Astrocyte (in vitro differentiated cells and primary cell): ENCODE data around the gene CXCL11. TPM values are rescaled to one million over a fixed set of nuclear protein-coding genes. Genes with fewer than 3 reads are reported as not detected.

Experiments used
- DNase-seq: peaks from one replicate; pipeline ENCODE4 v3.0.0-alpha.2; 2010; ENCODE audit warnings: low read depth
- FAIRE-seq: peaks from 2 replicates; lab custom pipeline; 2011; peaks lifted over from hg19 to GRCh38; lab: Jason Lieb, UNC
- H2AFZ ChIP-seq: 2 replicates; pipeline ENCODE4 v1.6.0; 2012; ENCODE audit warnings: low read depth, low read length, inconsistent platforms
- H3K27ac ChIP-seq: 2 replicates; pipeline ENCODE4 v1.5.1; 2011; ENCODE audit warnings: low read depth, low read length, inconsistent platforms
- H3K27me3 ChIP-seq: 2 replicates; pipeline ENCODE4 v1.6.0; 2011; ENCODE audit warnings: low read length, inconsistent platforms; ENCODE audit not compliant: insufficient read depth
- H3K36me3 ChIP-seq: 2 replicates; pipeline ENCODE4 v1.5.1; 2011; ENCODE audit warnings: low read length, inconsistent platforms; ENCODE audit not compliant: insufficient read depth
- H3K4me1 ChIP-seq: 2 replicates; pipeline ENCODE4 v1.5.1; 2011; ENCODE audit warnings: low read length, inconsistent platforms; ENCODE audit not compliant: insufficient read depth
- H3K4me2 ChIP-seq: 2 replicates; pipeline ENCODE4 v1.6.0; 2012; ENCODE audit warnings: low read length, inconsistent platforms
- H3K4me3 ChIP-seq: 2 replicates; pipeline ENCODE4 v1.5.1; 2011; ENCODE audit warnings: low read depth, mild to moderate bottlenecking, low read length, inconsistent platforms; ENCODE audit not compliant: insufficient read depth
- H3K79me2 ChIP-seq: 2 replicates; pipeline ENCODE4 v1.6.0; 2012; ENCODE audit warnings: mild to moderate bottlenecking, low read length, inconsistent platforms; ENCODE audit not compliant: insufficient read depth
- H3K9ac ChIP-seq: 2 replicates; pipeline ENCODE4 v1.6.0; 2012; ENCODE audit warnings: mild to moderate bottlenecking, low read length, inconsistent platforms
- H3K9me3 ChIP-seq: 2 replicates; pipeline ENCODE4 v1.5.1; 2012; ENCODE audit warnings: low read depth, mild to moderate bottlenecking, low read length, inconsistent platforms; ENCODE audit not compliant: insufficient read depth
- H4K20me1 ChIP-seq: 2 replicates; pipeline ENCODE4 v1.6.0; 2012; ENCODE audit warnings: low read length, inconsistent platforms; ENCODE audit not compliant: insufficient read depth
- H3K27ac Mint-ChIP-seq: one replicate; pipeline ENCODE4 v1.8.0; 2021; ENCODE audit warnings: mild to moderate bottlenecking, mixed read lengths; ENCODE audit not compliant: unreplicated experiment
- H3K27me3 Mint-ChIP-seq: one replicate; pipeline ENCODE4 v1.8.0; 2021; ENCODE audit warnings: low read depth, mixed read lengths; ENCODE audit not compliant: unreplicated experiment
- H3K36me3 Mint-ChIP-seq: one replicate; pipeline ENCODE4 v1.8.0; 2021; ENCODE audit warnings: low read depth, mixed read lengths; ENCODE audit not compliant: unreplicated experiment
- H3K4me1 Mint-ChIP-seq: one replicate; pipeline ENCODE4 v1.8.0; 2021; ENCODE audit warnings: low read depth, mixed read lengths; ENCODE audit not compliant: unreplicated experiment
- H3K4me3 Mint-ChIP-seq: one replicate; pipeline ENCODE4 v1.8.0; 2021; ENCODE audit warnings: mild to moderate bottlenecking, moderate library complexity, mixed read lengths; ENCODE audit not compliant: unreplicated experiment
- H3K9me3 Mint-ChIP-seq: one replicate; pipeline ENCODE4 v1.8.0; 2021; ENCODE audit warnings: mild to moderate bottlenecking, mixed read lengths; ENCODE audit not compliant: unreplicated experiment
- CTCF ChIP-seq: IDR thresholded peaks from 2 replicates; pipeline ENCODE4 v1.5.1; 2011; ENCODE audit warnings: low read depth, mild to moderate bottlenecking, inconsistent platforms, low read length, moderate library complexity; ENCODE audit not compliant: insufficient read depth
- EZH2 ChIP-seq: IDR thresholded peaks from 2 replicates; pipeline ENCODE4 v1.6.1; 2012; ENCODE audit warnings: mild to moderate bottlenecking, low read length, inconsistent platforms; ENCODE audit not compliant: insufficient read depth
- total RNA-seq: library from RNA; stranded (reverse); gene quantifications from 2 replicates; pipeline ENCODE4 v1.2.1, GENCODE V29; 2021

Gene CXCL11
- total RNA-seq, 1 donor from 2014 or later: 5.8 TPM

DNA sequence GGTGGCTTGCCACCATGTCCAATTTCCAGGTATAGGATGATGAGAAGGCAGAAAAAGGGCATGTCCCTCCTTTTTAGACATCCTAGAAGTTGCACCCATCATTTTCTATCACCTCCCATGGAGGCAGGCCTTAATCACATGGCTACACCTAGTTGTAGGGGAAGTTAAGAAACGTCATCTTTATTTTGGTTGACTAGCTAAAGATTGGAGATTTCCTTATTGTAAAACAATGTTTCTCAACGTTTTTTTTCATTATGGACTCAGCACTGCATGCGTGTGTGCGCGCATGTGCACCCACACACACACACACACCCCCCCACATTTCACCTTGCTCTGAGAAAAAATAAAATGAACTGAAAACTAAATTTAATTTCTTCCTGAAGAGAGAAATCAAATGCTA is 26.6 kb downstream of the CXCL11 start:
- no peak overlapping the region for H3K4me3 Mint-ChIP-seq
- no peaks in the 10 kb centered on the region for H3K9me3 ChIP-seq
- no peak for TF ChIP-seq CTCF
- TF ChIP-seq EZH2: no peak
- no peak for DNase-seq
- no peak overlapping the region for H3K4me2 ChIP-seq
- no peaks in the 10 kb centered on the region for H4K20me1 ChIP-seq
- no peak overlapping the region for H3K4me3 ChIP-seq
- no peaks in the 10 kb centered on the region for H3K79me2 ChIP-seq
- H3K27ac Mint-ChIP-seq: no peak overlapping the region
- H3K27me3 ChIP-seq: peaks cover 3% of the 10 kb centered on the region
- peaks cover 16% of the 10 kb centered on the region for H3K4me1 Mint-ChIP-seq
- no peak overlapping the region for H3K9ac ChIP-seq
- H3K36me3 Mint-ChIP-seq: no peaks in the 10 kb centered on the region
- H3K36me3 ChIP-seq: no peaks in the 10 kb centered on the region
- no peaks in the 10 kb centered on the region for H3K27me3 Mint-ChIP-seq
- H3K9me3 Mint-ChIP-seq: peaks cover 2% of the 10 kb centered on the region
- no peak overlapping the region for H3K27ac ChIP-seq
- no peak for FAIRE-seq
- no peak overlapping the region for H2AFZ ChIP-seq
- peaks cover 12% of the 10 kb centered on the region for H3K4me1 ChIP-seq

- TF ChIP-seq CTCF: no peak
- TF ChIP-seq EZH2: no peak
These were observed 28.6 kb downstream of the CXCL11 start, which contains the start of gene CXCL9 for GRCh38 chr4:76007089-76007862. Gene CXCL9, minus strand, starts transcription at chr4:76007509. Its CDS starts 60 bp downstream, at chr4:76007449.

GRCh38 chr4:76003620-76004019 is 32.2 kb downstream of the CXCL11 start:
- Mint-ChIP-seq H3K9me3 (peaks cover under 1% of the 10 kb centered on the region), H3K27ac (no peak overlapping the region), H3K4me1 (peaks cover 2% of the 10 kb centered on the region), H3K27me3 (peaks cover 10% of the 10 kb centered on the region), H3K36me3 (no peaks in the 10 kb centered on the region), H3K4me3 (no peak overlapping the region)
- no peaks in the 10 kb centered on the region for H3K79me2 ChIP-seq
- no peak overlapping the region for H3K4me2 ChIP-seq
- H3K4me1 ChIP-seq: no peaks in the 10 kb centered on the region
- no peaks in the 10 kb centered on the region for H4K20me1 ChIP-seq
- no peak for DNase-seq
- no peak overlapping the region for H2AFZ ChIP-seq
- H3K9ac ChIP-seq: no peak overlapping the region
- no peak overlapping the region for H3K27ac ChIP-seq
- H3K27me3 ChIP-seq: peaks cover 8% of the 10 kb centered on the region
- no peak for FAIRE-seq
- no peak overlapping the region for H3K4me3 ChIP-seq
- H3K36me3 ChIP-seq: no peaks in the 10 kb centered on the region
- no peaks in the 10 kb centered on the region for H3K9me3 ChIP-seq
- TF ChIP-seq EZH2 (no peak), CTCF (no peak)

More at GRCh38 chr4:76007089-76007862, 28.6 kb downstream of the CXCL11 start, which contains the start of gene CXCL9:
- Mint-ChIP-seq H3K27me3 (peaks cover 3% of the 10 kb centered on the region), H3K27ac (no peak within 1 kb of the TSS), H3K9me3 (peaks cover 2% of the 10 kb centered on the region), H3K4me3 (no peak within 1 kb of the TSS), H3K36me3 (no peaks in the 10 kb centered on the region), H3K4me1 (peaks cover 13% of the 10 kb centered on the region)
- H3K9me3 ChIP-seq: no peaks in the 10 kb centered on the region
- no peak within 1 kb of the TSS for H3K4me2 ChIP-seq
- H3K4me3 ChIP-seq: no peak within 1 kb of the TSS
- H2AFZ ChIP-seq: no peak within 1 kb of the TSS
- H3K27ac ChIP-seq: no peak within 1 kb of the TSS
- DNase-seq (no peak), FAIRE-seq (no peak)
- H3K36me3 ChIP-seq: no peaks in the 10 kb centered on the region
- peaks cover 9% of the 10 kb centered on the region for H3K4me1 ChIP-seq
- H3K79me2 ChIP-seq: no peaks in the 10 kb centered on the region
- peaks cover 8% of the 10 kb centered on the region for H3K27me3 ChIP-seq
- H4K20me1 ChIP-seq: no peaks in the 10 kb centered on the region
- no peak within 1 kb of the TSS for H3K9ac ChIP-seq
